ENCODE data around the gene MOCOS.
"Not testable (repeated sequence)": the region's sequence is repeated elsewhere in the genome, so short reads cannot be mapped to it uniquely, and the experiment has no call there.

The MOCOS gene

DNA sequence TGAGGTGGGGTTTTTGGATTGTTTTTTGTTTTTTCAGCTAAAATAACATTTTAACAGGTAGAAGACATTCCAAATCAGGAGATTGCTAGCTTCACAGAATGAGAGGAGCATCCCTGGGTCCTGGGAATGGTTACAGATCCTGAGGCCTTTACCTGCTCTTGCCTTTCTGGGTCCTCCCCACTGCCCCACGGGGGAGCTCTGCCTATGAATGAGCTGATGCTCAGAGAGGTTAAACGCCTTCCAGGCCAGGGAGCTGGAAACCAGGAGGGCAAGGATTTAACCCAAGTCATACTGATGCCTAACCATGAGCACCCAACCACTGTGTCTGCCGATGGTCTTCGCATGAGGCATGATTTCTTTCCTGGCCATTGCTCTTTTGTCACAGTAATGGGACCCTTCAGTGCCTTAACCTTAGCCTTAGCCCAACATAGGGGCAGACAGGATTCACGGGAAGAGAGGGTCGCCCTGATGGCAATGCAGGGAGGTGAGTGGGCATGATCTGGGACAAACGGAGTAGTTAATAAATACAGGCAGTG is 16.1 kb downstream of the MOCOS start:
- DNase-seq: no peak

DNA sequence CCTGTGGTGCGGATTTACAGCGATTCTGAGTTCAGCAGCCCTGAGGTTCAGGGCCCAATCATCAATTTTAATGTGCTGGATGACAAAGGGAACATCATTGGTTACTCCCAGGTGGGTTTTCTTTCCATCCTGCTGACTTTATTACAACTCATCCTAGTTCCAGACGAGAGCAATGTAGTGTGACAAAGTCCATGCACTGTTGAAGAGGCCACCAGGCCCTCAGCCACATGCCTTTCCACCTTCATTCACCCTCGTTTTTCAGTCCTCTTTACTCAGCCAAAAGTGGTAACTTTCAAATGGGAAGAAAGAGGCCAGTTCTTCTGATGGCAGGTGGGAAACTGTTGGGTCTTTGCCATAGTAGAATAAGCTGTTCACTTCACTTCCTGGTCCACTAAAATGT is 17.9 kb downstream of the MOCOS start:
- DNase-seq: no peak

DNA sequence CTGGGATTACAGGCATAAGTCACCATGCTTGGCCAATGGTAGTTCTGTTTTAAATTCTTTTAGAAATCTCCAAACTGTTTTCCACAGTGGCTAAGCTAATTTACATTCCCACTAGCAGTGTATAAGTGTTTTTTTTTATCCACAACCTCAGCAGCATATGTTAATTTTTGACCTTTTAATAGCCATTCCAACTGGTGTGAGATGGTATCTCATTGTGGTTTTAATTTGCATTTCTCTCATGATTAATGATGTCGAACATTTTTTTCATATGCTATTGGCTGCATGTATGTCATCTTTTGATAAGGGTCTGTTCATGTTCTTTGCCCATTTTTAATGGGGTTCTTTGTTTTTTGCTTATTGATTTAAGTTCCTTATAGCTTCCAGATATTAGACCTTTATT is 20.0 kb downstream of the MOCOS start:
- DNase-seq: no peak

DNA sequence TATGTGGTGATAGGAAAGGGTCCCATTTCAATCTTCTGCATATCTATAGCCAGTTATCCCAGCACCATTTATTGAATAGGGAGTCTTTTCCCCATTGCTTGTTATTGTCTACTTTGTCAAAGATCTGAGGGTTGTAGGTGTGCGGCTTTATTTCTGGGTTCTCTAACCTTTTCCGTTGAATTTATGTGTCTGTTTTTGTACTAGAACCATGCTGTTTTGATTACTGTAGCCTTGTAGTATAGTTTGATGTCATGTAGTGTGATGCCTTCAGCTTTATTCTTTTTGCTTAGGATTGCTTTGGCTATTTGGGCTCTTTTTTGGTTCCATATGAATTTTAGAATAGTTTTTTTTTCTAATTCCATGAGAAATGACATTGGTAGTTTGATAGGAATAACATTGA is 20.7 kb downstream of the MOCOS start:
- DNase-seq: not testable (repeated sequence)

DNA sequence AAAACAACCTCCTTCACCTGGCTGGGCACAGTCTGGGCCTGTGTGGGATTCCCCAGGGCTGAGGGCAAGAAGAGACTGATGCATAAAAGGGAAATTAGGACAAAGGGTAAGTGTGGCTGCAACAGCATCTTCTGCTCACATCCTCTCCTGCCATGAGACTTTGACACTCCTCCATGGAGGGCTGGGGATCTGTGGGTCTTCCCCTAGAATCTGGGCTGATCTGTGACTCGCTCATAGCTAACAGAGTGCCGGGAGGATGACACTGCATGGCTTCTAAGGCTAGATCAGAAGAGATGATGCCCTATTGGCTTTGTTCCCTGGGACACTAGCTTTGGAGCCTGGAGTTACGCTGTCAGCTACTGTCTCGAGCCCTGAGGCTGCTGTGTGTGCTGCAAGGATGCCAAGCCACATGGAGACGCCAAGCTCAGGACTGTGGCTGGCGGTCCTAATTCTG is 24.3 kb downstream of the MOCOS start:
- no peak for DNase-seq

DNA sequence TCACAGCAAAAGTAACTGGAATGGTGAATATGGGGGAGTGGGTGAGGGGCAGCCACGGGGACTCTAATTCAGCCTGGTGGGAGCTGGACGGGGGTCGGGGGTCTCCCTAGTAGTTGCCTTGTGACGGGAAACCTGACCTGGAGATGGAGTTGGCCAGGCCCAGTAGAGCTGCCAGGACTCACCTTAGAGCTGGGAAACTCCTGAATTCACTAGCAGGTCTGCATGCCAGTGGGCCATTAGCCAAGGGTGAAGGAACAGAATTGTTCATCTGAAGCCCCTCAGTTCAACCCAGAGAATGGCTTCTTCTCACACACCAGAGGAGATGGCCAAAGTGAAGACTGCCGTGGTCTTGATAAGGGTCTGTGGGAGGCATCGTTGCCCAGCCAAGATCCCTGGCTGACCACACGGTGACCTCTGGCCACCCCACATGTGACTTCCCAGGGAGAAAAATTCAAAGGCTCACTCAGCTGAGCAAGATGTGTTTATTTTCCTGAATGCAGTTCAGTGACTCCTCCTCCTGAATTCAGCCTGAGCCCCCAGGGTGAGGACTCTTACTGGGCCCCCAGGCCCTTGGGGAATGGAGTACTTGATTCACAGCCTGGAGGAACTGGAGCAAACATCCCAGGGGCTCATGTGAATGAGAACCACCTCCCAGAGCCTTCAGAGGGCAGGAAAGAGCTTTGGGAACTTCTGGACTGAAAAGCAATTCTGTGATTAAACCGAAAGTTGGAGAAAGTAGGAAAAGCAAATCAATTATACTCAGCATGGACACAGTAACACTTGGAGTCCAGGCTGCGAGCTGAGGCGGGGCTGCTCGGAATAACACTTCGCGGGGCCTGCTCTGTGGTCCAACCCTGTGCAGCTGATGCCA is 25.2 kb downstream of the MOCOS start:
- no peak for DNase-seq

DNA sequence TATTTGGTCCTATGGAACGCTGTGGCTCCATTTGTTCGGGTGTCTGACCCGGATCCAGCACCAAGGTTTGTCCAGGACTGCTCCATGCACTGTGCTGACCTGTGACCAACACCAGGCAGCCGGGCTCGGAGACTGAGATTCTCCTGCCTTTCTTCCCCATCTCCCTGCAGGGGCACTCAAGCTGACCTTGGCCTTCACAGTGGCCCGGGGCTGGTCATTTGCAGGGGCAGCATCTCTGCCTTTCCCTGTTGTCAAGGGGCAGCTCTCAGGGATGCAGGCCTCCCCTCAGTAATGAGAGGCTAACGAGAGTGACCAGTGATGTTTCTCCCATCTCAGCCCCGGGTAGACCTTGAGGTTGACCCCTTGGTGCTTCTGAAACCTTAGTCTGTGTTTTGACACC is 27.5 kb downstream of the MOCOS start:
- no peak for DNase-seq

DNA sequence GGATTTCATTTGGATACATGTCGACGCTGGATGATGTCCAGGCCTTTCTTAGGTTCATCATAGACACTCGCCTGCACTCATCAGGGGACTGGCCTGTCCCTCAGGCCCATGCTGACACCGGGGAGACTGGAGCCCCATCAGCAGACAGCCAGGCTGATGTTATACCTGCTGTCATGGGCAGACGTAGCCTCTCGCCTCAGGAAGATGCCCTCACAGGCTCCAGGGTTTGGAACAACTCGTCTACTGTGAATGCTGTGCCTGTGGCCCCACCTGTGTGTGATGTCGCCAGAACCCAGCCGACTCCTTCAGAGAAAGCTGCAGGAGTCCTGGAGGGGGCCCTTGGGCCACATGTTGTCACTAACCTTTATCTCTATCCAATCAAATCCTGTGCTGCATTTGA is 28.3 kb downstream of the MOCOS start:
- no peak for DNase-seq

DNA sequence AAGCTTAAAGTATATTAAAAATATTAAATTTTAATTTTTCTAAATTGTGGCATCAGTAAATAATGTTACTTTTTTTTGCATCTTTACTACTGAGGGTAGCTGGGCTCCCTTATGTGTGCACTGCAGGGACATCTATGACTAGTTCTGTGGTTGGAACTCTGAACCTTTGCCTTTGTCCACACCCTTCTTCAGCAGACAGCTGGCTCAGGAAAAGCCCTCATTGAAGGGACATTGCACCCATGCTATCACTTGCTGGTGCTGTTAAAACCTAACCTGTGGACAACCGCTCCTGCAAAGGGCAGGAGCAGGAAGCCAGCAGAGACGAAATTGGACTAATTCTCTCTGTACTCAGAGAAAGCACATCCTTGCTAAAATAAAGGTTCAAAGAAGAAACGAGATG is 30.1 kb downstream of the MOCOS start:
- DNase-seq: no peak

DNA sequence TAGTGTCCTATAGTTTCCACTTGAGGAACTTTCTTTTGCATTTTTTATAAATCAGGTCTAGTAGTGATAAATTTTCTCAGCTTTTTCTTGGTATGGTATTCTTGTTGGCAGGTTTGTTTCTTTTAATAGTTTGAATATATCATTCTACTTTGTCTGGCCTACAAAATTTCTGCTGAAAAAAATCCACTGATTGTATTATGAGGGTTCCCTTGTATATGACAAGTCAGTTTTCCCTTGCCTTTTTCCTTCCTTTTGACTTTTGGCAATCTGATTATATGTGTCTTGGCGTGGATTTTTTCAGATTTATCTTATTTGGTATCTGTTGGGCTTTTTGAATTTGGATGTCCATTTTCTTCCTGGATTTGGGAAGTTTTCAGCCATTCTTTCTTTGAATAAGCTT is 41.9 kb downstream of the MOCOS start:
- no peak for DNase-seq

DNA sequence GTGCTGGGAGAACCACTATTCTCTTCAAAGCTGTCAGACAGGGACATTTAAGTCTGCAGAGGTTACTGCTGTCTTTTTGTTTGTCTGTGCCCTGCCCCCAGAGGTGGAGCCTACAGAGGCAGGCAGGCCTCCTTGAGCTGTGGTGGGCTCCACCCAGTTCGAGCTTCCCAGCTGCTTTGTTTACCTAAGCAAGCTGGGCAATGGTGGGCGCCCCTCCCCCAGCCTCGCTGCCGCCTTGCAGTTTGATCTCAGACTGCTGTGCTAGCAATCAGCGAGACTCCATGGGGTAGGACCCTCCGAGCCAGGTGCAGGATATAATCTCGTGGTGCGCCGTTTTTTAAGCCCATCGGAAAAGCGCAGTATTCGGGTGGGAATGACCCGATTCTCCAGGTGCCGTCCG is 53.2 kb downstream of the MOCOS start:
- not testable (repeated sequence) for DNase-seq

DNA sequence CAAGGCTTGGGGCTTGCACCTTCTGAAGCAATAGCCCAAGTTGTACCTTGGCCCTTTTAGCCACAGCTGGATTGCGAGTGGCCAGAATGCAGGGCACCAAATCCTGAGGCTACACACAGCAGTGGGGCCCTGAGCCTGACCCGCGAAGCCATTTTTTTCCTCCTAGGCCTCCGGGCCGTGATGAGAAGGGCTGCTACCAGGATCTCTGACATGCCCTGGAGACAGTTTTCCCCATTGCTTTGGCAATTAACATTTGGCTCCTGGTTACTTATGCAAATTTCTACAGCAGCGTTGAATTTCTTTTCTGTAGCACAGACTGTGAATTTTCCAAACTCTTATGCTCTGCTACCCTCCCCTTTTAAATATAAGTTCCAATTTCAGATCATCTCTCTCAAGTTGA is 54.5 kb downstream of the MOCOS start:
- DNase-seq: no peak

DNA sequence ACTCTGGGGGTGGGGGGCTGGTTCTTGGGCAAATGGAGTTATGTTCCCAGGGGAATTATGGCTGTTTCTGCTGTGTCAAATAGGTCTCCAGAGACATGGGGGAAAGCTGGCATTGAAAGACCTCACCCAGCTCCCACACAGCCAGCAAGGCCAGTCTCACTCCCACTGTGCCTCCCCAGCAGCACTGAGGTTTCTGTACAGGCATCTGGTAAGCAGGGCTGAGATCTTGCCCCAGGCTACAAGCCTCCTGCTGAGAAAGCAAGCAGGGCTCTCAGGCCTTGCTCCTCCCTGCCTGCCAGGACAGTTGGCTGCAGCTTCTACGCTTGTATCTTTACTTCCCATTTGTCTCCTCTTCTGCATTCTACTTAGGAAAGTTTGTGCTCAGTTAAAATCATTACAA is 59.7 kb downstream of the MOCOS start:
- DNase-seq: no peak

DNA sequence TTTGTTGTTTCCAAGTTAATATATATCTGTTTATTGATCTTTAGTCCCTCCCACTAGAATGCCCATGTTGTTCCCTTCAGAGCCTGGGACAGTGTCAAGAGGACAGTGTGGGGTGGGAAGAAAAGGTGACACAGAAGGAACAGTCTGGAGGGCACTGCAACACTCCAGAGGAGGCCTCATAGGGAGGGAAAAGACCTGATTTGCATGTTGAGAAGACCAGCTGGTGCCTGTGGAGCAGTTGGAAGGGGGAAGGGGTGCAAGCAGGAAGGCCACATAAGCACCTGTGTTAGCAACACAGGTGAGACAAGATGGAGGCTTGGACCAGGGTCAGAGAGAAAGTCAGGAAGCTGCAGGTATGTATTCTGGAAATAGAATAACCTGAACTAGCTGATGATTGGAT is 62.1 kb downstream of the MOCOS start:
- no peak for DNase-seq

DNA sequence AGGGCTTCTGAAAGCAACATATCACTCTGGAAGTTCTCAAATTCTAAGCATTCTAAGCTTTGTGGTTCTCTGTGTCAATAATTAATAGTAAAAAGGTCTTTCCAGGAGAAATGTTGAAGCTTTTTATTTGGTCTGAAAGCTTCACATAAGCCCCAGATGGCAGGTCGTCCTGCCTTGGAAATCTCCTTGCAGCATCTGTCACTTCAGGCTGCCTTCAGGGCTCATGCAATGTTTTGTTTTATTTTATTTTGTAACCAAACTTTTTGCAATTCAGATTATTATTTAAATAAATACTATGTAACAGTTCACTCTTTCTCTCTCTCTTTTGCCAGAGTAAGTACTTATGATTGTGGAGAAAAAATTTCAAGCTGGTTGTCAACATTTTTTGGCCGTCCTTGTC is 63.5 kb downstream of the MOCOS start:
- DNase-seq: no peak

DNA sequence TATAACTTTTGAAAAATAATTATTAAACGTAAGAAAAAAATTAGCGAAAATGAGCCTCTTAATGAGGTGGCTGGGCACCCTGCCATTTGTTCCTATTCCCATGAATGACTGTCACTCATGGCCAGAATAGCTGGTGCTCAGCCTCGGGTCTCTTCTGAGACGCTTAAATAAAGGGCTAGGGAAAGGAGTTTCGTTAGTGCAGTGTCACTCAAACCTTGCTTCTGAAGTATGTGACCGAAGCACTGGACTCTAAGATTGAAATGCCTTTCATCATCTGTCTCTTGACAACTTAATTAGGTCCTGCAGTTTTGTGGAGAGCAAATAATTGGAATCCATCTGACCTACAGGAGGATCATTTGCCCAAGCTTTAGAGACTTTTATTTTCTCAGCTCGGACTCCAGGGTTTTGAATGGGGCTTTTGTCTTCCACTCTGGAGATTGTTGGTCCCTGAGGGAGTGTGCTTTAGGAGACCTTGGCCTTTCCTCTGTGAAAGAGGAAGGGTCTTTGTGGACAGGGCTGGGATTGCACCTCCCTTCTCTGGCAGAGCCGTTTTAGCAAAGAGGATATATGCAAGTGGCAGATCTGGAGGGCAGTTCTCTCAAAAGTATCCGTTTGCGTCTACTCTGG is 67.9 kb downstream of the MOCOS start:
- no peak for DNase-seq

DNA sequence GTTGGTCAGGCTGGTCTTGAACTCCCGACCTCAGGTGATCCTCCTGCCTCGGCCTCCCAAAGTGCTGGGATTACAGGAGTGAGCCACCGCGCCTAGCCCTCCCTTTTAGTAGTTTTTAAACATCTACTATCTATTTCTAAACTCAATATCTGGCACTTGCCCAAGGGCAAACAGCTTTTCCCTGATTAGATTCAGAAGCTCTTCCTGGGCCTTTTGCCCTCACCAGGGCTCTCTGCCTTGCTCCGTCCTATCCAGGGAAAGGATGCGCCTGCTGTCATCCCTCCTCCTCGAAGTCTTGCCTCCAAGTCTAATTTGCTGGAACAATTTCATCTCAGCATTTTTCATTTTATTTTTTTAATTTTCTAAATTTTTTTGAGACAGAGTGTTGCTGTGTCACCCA is 68.8 kb downstream of the MOCOS start:
- no peak for DNase-seq

DNA sequence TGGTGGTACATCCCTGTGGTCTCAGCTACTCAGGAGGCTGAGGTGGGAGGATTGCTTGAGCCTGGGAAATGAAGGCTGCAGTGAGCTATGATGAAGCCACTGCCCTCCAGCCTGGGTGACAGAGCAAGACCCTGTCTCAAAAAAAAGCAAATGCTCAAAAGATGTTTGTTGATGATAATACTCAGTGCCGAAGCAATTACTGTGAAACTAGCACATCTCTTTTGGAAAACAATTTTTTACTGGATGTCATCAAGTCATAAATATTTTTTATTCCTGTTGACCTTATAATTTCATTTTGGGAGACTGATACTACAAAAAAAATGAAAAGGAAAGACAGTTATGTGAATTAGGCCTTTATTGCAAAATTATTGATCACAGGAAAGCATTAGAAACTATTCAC is 75.7 kb downstream of the MOCOS start:
- DNase-seq: no peak

DNA sequence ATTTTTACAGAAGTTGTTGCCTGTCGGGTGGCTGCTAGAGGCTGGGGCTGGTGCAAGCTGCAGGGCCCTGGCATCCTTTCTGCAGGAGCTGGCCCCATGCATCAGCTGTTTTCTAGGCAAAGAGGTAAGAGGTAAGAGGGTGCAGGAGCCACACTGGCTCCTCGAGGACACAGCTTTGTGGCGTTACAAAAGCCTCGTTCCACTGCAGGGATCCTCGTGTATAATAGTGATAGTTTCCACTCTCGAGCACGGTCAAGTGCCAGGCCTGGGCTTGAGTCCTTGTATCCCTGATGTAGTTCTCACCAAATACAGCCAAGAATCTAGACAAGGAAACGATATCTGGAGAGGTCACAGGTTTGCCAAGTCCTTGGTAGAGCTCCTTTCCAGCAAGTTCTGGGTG is 77.0 kb downstream of the MOCOS start:
- DNase-seq: no peak

DNA sequence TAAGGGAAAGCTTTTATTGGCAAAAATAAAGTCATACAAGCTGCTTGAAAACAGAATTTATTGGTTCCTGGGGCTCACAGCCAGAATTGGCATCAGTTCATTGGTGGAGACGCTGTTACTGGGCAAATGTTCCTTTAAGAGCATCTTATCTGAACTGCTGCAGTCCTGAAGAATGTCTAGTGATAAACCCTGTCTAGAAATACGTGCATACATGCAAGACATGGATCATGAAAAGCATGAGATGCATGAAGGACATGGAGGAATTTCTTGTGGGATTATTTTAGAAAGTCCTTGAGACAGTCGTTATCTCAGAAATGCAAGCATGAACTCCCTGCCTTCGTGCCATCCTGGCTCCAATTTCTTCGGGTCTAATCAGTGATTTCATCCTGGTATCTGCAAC is 77.7 kb downstream of the MOCOS start:
- no peak for DNase-seq

DNA sequence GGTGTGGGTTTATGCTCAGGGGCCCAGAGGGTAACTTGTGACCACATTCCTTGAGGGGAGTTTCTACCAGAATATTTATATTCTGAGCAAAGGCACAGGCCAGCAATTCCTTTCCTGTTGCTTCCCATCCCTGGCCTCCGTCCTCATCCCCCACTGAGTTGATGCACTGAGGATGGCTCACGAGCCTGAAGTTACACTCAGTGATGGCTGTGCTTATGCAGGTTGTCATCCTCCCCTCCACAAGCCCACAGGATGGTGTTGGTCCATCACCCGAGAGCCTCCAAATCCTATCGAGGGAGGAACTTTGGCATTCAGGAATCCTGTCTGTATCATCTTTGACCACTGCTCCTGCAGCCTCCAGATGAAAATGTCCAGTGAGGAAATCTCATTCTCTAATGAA is 81.9 kb downstream of the MOCOS start:
- no peak for DNase-seq

DNA sequence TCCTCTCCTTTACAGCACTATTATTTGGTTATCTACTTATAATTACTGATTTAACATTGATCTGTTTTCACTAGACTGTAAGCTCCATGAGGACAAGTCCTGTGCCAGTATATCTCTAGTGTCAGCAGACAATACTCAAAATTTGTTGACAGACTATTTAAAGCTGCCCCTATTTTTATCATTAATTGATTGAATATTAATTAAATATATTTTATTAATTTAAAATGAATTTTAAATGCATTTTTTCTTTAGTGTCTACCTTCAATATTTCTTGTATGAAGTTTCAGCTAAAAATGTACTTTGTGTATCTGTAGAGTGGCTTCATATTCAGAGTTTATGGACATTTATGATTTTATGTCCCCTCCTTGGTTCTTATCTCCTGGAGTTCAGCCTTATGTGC is 83.9 kb downstream of the MOCOS start:
- no peak for DNase-seq

DNA sequence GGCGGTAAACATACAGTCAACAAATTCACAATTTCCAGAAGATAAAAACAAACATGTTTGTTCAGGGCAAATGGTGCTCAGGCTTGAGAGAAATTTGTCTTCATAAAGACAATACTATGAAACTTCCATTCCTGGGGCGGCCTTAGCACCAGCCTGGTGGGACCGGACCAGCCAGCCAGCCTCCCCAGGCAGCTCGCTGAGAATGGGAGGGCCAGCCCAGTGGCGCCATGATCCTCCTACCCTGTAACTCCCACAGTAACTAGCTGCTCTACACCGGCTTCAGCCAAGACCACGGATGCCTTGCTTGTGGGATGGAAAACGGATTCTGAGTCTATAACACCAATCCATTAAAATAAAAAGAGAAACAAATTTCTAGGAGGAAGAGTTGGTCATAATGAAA is 86.0 kb downstream of the MOCOS start:
- no peak for DNase-seq

DNA sequence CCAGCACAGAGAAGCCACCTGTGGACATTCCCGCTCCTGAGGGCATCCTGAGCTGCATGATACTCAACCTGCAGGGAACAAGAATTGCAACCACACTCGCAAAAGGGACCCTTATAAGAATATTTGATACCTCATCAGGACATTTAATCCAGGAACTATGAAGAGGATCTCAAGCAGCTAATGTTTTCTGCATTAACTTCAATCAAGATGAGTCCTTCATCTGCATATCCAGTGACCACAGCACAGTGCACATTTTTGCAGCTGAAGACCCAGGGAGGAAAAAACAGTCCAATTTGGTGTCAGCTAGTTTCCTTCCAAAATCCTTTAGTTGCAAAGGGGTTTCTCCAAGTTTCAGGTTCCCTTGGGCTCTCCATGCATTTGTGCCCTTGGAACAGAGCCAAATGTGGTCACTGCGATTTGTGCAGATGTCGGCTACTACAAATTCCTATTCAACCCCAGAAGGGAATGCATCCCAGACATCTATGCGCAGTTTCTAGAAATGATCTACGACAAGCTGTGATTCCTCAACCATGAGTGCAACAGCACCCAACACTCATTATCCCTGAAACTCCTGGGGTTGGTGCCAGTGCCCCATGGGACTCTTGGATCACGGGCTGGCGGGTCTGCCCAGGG is 86.9 kb downstream of the MOCOS start:
- DNase-seq: no peak

All from inflammatory macrophage treated with lipopolysaccharide for 1 hour (primary cell).